ENCODE measurements around the gene WHRN.

- TF ChIP-seq SIN3A (IDR thresholded peaks at IDR 0.05; ENCODE audit: borderline replicate concordance, low read depth, low read length) (no peak), MEIS2 (CRISPR knock-in tag; IDR thresholded peaks at IDR 0.05) (no peak)
Observed at GRCh38 chr9:114386361-114386885, 118.8 kb downstream of the WHRN start.

Measured in HepG2 (cell line).